ELR (cell line): Measurements from ENCODE around the gene CHN1.

Experiments
- DNase-seq: peaks from one replicate; pipeline ENCODE4 v3.0.0-alpha.2; 2015; ENCODE audit warnings: low read depth

Gene CHN1

DNA sequence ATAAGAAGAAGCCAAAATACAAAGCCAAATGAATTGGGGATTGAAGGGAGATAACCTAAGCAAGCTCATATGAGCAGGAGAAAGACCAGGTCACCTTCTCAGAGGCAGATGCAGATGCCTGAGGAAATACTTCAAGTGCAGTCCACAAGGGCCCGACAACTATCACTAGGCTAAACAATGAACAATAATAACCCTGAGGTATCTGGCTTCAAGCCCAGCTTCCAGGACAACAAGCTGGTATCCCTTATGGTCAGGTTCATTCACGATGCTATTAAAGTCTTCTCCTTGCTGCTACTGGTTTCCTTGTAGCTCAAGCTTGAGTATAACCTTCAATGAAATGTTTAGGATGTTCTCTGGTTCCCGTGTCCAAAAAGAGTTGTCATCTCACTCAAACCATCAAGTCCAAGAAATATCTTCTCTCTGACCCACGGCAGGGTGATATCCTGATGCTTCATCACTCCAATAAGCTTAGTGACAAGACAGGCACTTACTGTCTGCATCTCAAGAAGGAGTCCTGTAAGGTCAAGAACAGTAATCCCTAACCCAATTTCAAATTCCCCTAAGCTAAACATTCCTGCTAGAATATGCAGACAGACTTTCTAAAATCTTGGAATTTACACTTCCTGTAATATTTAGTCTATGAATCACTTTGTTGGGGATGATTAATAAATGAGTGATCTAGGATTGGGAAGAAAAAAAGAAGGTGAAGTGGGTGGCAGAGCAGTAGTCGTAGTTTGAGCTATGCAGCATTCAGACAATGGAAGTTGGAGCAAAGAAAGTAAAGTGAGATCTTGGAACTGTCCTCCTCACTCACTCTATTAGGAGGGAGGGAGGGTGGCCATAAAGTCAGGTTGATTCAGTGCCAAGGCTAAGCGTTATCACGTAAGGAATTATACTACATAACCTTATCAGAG, 33.1 kb downstream of the CHN1 start:
- DNase-seq = peak; percentile 90

DNA sequence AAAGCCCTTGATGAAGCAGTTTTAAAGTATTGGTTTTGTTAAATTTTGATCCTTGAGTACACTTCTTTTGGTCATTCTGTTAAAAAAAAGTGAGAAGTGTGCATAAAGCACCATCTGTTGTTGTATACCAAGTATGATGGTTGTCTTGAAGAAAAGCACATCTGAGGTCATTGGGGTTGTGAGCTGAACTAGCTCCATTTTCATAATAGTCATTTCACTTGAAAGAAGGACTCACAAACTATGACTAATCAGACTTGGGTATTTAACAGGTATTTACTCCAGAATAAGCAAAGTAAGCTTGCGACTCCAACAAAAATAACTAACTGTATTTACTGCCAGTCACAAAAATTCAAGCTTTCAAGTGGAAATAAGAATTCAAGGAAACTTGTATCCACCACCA, 35.1 kb downstream of the CHN1 start:
- DNase-seq = peak; percentile 36

DNA sequence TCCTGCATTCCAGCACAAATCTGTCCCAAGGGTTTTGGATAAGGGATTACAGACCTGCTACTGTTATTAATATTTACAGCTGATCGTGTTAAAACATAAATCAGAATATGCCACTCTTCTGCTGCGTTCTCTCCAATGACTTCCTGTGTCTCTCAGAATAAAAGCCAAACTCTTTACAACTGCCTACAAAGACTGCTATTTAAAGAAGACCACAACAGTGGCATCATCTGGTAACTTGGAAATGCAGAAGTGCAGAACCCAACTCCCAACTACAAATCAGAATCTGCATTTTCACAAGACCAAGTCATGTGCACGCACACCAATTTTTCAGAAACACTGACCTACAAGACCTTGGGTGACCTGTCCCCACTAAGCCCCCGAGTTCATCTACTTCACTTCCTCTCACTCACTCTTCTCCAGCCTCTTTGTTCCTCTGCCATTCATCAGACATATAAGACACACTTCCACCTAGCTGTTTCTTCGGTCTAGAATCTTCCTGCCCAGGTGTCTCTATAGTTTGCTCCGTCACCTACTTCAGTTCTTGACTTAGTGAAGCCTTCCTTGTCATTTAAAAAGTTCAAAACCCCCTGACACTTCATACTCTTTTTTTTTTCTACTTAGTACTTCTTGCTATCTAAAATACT, 36.0 kb downstream of the CHN1 start:
- no peak for DNase-seq

DNA sequence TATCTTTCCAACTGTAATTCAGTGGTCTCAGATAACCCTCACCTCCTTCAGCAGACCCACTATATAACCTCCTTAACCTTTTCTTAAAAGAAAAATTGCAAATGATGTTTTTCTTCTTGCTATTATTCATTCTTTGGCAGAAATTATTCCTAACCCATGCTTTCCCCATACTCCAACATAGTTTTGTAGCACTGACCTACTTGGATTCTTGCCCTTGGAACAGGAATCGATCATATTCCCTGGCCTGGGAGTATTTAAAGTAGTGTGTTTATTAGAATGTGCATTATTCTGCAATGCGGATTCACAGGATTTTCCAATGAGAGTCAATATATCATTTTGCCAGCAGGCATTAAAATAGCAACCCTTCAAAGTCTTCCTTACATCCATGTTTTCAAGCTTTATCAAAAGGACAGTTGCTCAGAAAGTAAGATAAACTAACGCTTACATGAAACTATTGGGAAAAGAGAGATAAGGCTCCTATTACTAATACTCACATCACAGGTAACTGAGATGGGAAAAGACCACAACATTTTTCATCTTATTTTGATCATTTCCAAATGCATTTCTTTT, 37.4 kb downstream of the CHN1 start:
- DNase-seq = no peak

DNA sequence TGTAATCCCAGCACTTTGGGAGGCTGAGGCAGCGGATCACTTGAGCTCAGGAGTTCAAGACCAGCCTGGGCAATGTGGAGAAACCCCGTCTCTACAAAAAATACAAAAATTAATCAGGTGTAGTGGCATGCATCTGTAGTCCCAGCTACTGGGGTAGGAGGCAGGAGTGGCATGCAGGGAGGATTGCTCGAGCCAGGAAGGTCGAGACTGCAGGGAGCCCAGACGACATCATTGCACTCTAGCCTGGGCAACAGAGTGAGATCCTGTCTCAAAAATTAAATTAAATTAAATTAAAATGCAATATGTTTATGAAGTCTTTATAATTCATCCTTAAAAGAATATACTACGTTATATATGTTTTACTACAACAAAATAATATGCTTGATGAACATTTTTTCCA, 38.1 kb downstream of the CHN1 start:
- DNase-seq = no peak

DNA sequence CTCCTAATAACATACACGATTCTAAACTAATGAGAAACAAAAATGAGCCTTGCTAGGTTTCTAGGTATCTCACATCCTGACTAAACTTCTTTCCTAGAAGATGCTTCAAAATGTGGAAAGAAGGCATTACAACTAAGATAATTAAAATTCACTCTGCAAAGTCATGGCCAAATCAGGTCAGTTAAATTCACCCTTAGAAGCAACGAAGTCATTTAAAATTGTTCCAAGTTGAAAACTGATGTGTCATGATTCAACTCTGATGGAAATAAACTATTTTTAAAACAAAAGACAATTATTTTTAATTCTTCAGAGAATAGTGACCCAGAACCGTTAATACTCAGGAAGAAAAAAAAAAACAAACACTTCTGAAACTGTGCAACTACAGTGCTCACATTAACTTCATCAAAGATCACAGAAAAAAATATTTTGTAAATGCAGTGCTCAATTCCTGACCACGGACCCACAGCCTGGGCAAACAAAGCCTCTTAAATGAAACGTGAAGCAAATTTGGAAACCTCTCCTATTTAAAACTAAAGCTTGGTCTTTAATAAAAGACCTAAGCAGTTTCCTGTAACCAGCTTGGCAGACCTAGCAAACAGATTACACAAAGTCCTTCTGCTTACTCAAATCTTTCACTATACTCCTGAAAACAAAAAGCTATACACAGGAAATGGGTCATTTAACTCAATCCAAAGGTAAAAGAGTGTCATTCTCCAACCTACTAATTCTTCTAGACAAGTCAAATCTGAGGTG, 39.0 kb downstream of the CHN1 start:
- no peak for DNase-seq

DNA sequence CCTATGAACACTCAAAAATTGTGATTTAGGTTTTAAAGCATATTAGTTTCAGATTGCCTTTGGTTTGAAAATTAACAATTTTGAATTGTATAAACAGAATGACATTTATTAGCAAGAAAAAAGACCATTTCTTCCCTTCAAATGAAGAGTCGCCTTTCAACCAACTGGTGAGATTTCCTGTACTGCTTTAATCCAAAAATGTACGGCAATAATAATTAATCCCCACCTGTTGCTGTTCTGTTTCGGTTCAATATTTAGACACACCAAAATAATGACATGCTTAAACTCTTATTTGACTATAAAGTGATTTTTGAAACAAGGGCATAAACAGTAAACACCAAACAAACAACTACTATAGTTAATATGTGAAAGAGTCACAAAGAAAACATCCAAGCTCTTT, 39.6 kb downstream of the CHN1 start:
- DNase-seq = no peak

DNA sequence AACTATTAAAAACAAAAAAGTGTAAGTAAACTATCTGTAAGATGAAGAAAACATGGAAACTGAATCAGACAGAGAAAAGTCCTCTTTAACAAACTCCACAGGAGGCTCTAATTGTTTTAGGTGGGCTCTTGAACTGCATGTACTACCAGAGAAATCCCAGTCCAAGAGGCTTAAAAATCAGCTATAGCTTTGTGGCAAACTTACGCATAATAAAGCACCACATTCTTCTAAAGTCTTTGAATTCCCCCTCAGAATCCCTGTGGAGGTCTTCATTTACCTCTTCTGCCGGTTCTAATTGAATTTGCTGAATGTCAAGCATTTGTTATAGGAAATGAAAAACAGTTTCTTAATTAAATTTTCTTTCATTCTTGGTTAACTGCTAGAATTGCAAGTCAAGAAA, 40.8 kb downstream of the CHN1 start:
- no peak for DNase-seq

DNA sequence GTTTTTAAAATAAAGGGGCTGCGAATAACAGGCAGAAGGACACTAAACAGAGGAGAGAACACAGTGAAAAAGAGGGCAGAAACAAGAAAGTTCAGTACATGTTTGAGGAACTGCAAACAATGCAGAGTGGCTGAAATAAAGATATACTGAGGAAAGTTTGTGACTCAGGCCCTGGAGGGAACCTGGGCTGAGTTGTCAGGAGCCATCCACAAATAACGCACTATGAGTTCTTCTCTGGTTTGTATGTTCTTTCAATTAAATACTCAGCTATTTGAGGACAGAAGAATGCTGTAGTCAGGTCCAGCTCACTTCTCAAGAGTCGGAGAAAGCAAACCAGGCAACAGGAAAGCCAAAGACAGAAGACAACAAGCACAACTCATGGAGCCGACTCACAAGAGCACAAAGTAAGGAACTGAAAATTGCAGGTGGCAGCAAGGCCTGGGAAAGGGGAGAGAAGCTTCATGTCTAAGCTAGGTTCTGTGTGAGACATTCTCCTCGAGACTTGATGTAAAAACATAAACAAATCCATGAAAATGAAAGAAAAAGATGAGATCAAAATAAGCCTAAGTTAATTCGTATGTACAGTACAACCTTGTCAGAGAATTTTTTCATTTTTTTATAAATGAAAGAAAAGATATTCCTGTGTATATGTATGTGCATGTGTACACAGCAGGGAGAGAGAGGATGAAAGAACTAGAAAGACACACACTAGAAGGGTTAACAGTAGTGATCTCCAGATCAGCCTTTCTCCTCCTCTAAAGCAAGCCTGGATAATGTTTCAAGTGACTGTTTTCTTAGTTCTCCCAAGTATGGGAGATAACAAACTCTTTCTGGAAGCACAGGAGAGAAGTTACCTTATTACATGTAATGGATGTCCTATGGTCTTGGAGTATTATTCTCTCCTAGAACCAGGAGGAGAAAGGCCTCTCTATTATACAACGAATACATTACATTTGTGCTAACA, 41.5 kb downstream of the CHN1 start:
- DNase-seq = no peak

DNA sequence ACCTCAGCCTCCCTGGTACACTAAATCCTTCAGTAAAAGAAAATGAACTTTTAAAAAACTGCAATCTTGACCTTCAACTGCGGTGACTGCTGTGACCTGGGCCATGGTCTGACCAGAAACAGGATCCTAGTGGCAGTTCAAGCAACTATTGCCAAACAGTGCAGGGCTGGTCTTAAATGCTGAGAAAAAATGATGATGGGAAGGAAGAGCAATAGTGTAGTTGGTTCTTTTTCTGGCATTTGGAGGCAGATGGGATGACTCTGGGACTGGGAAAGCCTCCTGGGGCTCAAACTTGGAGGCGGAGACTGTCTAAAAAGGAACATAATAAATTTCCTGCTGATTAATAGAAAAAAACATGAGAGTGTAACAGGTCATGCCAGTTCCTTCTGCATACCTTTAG, 45.4 kb downstream of the CHN1 start:
- no peak for DNase-seq

DNA sequence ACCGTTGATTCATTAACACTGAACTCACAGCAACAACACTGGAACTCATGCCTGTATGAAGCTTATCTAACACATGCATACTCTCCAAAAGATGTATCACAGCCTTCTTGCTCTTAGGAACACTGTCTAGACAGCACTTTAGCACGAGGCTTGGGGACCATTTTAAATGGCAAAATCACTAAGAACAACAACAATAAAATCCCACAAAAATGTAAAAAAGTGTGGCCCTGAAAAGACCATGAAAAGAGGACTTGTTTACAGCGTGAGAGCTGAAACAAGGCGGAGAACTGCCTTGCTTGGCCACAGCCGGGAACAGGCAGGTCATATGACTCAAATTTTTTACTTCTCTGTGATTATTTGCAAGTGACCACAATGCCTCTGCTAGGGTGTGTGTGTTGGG, 48.1 kb downstream of the CHN1 start:
- DNase-seq = no peak

DNA sequence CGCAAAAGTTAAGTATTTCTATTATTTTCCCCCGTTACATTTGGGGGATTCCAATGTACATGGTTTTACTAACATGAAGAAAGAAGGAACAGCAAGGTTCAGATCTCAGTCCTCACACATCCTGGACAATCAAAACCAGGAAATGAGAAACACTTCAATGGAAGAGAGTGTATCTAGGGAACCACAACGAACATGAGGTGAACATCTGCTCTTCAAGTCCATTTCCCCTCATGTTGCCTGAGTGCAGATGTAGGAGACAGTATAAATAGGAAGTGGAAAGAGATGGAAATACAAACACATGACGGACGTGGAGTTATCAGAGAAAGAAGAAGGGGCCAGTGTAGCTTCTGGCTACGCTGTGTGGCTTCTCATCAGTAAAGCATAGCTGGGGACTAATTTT, 52.6 kb downstream of the CHN1 start:
- DNase-seq = no peak

DNA sequence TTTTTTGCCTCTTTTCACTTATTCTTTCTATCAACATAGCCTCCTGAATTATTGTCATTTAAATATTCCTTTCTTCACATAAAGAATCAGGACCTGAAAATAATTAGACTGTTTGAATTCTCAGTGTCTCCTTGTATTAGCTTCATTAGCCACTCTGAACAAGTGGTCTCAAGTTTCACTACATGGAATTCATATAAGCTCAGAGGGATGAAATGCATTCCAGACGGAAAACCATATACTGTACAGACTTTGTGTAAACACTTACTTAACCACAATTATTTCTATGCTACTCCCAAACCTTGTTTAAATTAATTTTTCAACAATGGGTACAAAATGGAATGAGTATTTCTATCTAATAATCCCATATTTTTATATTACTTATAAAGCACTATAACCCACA, 53.4 kb downstream of the CHN1 start:
- DNase-seq = peak; percentile 62

DNA sequence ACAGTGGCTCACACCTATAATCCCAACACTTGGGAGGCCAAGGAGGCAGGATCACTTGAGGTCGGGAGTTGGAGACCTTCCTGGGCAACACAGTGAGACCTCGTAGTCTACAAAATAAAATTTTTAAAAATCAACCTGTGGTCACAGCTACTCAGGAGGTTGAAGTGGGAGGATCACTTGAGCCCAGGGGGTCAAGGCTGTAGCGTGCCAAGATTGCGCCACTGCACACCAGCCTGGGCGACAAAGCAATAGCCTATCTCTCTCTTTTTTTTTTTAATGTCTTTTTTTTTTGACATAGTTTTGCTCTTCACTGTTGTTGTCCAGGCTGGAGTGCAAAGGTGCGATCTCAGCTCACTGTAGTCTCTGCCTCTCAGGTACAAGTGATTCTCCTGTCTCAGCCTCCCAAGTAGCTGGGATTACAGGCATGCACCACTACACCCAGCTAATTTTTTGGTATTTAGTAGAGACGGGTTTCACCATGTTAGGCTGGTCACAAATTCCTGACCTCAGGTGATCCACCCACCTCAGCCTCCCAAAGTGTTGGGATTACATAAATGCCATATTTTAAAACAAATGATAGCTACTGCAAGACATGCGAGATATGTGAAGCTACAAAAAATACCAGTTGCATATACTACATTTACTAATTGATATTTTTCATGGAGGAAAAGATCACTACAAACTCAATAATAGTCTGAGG, 55.0 kb downstream of the CHN1 start:
- no peak for DNase-seq

DNA sequence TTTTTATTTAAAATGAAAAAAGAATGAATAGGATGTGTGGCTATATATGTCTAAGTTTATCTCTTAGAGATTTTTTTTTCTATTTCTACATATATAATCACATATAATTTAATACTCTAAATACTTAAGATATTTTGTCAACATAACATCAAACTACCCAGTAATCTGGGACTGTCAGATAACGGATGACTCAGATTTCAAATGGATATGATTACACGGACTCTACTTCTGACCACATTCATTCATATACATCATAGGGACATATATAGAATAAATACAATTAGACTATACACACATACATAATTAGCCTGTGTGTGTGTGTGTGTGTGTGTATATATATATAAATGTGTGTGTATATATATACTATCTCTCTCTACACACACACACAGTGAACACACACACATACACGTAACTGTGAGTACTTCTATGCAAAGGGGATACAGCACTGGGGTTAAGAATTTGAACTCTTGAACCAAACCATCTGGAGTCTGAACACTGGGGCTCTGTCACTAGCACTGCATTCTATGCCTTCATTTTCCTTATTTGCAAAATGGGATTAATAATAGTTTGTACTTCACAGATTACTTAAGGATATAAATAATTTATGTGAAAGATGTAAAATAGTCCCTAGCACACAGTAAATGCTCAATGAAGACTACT, 59.5 kb downstream of the CHN1 start:
- no peak for DNase-seq

DNA sequence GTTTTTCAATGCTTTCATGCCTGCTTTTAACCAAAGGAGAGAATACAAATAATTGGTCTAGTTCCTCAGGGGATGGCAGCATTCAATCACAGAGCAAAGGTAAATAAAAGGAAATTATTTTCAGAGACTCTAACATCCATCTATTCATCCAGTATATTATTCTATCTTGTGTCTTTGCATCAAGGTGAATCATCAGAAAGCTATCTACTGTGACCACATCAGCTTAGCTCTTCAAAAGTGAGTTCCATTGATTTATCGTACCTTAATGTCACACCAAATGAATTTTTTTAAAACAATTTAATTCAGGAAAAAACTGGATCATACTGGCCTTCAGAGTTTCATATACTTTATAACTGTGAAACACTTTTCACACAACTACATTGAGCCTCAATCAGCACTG, 66.1 kb downstream of the CHN1 start:
- peak; percentile 83 for DNase-seq

DNA sequence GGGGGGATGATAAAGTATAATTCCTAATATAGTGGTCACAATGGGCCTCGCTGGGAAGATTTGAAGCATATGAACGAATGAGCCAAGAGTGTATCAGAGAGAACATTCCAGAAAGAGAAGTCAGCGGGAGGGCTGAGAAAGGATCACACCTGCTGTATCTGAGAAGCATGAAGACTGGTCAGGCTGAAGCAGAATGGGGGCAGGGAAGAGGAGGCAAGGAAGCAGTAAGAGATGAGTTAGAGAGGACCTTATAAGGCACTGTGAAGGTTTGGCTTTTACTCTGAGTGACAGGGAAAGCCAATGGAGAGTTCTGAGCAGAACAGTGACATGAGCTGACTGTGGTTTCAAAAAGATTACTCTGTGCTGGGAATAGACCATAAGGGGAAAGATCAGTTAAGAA, 73.5 kb downstream of the CHN1 start:
- DNase-seq = peak; percentile 59

DNA sequence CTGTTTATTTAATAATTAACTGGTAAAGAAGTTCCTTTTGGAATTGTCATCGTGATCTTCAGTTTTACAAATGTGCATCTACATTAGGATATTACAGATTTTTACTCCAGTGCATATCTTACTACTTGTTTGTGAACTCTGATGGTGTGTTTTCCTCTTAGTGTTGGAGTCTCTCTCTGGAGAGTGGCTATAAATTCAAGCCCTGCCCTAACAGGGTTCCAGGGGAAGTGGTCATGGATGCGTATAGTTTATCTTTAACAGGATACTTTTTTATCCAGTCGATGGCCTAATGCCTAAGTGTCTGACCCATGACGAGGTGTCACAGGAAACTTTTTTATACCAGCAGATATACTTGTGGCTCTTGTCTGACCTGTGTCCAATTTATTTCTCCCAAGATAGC, 75.4 kb downstream of the CHN1 start:
- DNase-seq = no peak

DNA sequence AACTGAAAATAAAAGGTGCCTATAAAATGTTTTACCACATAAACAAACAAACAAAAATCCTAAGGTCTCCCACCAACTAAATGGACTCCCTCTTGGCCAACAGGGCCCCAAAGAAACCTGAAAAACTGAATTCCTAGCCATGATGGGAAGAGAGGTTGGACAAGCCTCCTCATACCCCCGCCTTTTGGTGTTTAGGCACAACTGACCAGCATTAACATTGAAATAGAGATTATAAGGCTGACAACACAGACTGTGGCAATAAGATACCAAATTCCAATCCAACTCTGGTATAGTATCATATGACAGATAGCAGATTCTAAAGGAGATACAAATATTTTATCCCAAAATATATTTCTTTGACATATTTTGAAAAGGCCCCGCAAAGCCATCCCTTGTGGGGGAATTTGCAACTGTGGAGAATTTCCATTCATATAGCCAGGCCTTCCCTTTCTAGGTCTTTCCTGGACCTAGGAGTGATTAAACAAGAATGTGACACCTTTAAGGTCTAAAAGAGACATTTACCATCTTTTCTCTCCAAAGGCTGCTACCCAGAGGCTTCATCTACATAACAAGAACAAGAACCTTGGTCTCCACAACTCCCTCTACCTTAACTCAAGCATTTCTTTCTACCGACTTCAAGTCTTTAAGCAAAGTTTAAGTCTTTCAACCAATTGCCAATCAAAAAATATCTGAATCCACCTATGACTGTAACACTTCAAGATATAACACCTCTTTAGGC, 80.0 kb downstream of the CHN1 start:
- DNase-seq = no peak
